Measurements from ENCODE around the gene CCNF. TPM values are rescaled to one million over a fixed set of nuclear protein-coding genes. Genes with fewer than 3 reads are reported as not detected.

The CCNF gene
- total RNA-seq, 1 donor from 2014 or later, result 7.8 TPM

GRCh38 chr16:2485811-2486507, 56.7 kb downstream of the CCNF start:
- DNase-seq (ENCODE audit: low spot score), result no peak

- no peak for DNase-seq (ENCODE audit: low spot score)
These were observed 57.6 kb downstream of the CCNF start for GRCh38 chr16:2486645-2487516.

- DNase-seq (ENCODE audit: low spot score), result no peak
These were observed 58.2 kb downstream of the CCNF start for GRCh38 chr16:2487517-2487842.

- DNase-seq (ENCODE audit: low spot score), result no peak
These were observed 58.8 kb downstream of the CCNF start for GRCh38 chr16:2487903-2488531.

- DNase-seq (ENCODE audit: low spot score), result no peak
These were observed 60.3 kb downstream of the CCNF start for GRCh38 chr16:2489581-2489980.

GRCh38 chr16:2490190-2491105, 61.2 kb downstream of the CCNF start:
- DNase-seq (ENCODE audit: low spot score), result no peak

GRCh38 chr16:2492292-2492691, 63.0 kb downstream of the CCNF start:
- no peak for DNase-seq (ENCODE audit: low spot score)

GRCh38 chr16:2493605-2494004, 64.4 kb downstream of the CCNF start:
- DNase-seq (ENCODE audit: low spot score), result no peak

- DNase-seq (ENCODE audit: low spot score), result no peak
These were observed 65.4 kb downstream of the CCNF start for GRCh38 chr16:2494616-2495015.

GRCh38 chr16:2495041-2495440, 65.8 kb downstream of the CCNF start:
- no peak for DNase-seq (ENCODE audit: low spot score)

- DNase-seq (ENCODE audit: low spot score), result no peak
These were observed 67.2 kb downstream of the CCNF start for GRCh38 chr16:2496223-2497115.

GRCh38 chr16:2497116-2497630, 67.9 kb downstream of the CCNF start:
- no peak for DNase-seq (ENCODE audit: low spot score)

GRCh38 chr16:2497695-2498484, 68.6 kb downstream of the CCNF start:
- DNase-seq (ENCODE audit: low spot score), result no peak

- DNase-seq (ENCODE audit: low spot score), result no peak
These were observed 69.4 kb downstream of the CCNF start for GRCh38 chr16:2498531-2499253.

- no peak for DNase-seq (ENCODE audit: low spot score)
These were observed 70.2 kb downstream of the CCNF start for GRCh38 chr16:2499454-2499853.

GRCh38 chr16:2499890-2500429, 70.7 kb downstream of the CCNF start:
- DNase-seq (ENCODE audit: low spot score), result no peak

GRCh38 chr16:2500430-2500917, 71.2 kb downstream of the CCNF start:
- DNase-seq (ENCODE audit: low spot score), result no peak
